EH (cell line): ENCODE measurements around the gene AADACL4.
"Not testable (repeated sequence)": the region's sequence is repeated elsewhere in the genome, so short reads cannot be mapped to it uniquely, and the experiment has no call there.

Source experiments
- DNase-seq: peaks from one replicate; pipeline ENCODE4 v3.0.0-alpha.2; 2015; ENCODE audit warnings: low read depth

Gene AADACL4

DNA sequence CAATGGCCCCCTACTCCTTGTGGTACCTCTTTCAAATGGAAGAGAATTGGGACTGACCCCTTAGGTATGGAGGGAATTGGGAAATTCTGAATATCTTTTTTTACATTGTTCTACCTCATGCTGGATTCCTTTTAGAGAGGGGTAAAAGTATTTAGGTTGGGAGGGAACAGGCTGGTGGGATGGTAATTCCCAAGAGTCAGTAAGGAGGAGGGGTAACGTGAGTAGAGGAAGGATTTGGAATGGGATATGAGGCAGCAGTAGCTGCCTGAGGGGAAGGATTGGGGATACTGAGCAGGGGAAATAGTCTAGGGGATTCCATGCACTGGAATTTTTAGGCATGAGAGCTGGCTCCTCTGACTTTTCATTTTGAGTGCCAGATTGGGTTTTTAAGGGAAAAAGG lies 68.2 kb downstream of the AADACL4 start:
- peak; percentile 41 for DNase-seq

DNA sequence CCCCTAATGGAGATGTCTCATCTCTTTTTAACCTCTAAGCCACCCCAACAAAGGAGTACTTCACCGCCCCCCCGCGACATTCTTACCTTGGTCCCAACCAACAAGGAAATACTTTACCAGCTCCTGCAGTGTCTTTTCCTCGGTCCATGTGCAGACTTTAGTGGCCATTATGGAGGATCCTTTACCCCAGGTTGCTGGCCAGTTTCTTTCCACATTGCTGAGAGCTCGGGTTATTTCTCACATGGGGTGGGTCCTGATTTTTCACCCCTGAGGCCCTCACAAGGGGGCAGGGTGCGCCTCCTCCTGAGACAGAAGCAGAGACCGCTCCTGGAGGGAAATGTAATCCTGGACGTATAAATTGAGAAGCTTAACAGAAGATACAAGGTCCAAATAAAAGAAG lies 69.0 kb downstream of the AADACL4 start:
- no peak for DNase-seq

DNA sequence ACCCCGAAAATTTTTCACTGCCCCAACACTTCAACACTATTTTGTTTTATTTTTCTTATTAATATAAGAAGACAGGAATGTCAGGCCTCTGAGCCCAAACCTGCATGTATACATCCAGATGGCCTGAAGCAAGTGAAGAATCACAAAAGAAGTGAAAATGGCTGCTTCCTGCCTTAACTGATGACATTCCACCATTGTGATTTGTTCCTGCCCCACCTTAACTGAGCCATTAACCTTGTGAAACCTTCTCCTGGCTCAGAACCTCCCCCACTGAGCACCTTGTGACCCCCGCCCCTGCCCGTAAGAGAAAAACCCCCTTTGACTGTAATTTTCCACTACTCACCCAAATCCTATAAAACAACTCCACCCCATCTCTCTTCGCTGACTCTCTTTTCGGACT lies 69.8 kb downstream of the AADACL4 start:
- DNase-seq: not testable (repeated sequence)

DNA sequence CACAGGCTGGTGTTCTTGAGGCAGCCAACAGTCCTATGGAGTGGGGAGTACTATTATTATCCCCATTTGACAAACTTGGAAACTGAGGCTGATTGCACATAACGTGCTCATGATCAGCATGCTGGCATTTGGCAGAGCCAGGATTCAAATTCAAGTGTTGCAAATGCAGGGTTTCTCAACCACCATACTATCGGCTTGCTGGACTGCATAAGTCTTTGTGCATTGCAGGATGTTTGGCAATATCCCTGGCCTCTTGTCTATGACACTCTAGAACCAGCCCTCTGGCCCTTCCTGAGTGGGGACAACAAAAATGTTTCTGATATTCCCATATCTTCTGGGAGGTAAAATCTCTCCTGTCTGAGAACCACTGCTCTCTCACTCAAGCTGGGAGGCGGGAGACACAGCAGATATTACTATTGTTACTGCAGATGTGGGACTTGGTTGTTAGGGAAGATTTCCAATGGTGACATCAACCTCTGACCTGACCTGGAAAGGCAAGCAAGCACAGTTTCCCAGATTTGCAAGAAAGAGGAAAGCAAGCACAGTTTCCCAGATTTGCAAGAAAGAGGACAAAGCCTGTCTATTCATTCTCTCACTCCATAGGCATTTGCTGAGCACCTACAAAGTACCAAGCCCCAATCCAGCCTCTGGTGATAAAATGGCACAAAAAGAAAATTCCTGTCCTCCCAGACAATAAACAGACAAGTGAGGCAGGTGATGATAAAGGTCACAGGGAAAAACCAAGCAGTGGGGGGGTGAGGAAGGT lies 71.0 kb downstream of the AADACL4 start:
- DNase-seq: no peak

DNA sequence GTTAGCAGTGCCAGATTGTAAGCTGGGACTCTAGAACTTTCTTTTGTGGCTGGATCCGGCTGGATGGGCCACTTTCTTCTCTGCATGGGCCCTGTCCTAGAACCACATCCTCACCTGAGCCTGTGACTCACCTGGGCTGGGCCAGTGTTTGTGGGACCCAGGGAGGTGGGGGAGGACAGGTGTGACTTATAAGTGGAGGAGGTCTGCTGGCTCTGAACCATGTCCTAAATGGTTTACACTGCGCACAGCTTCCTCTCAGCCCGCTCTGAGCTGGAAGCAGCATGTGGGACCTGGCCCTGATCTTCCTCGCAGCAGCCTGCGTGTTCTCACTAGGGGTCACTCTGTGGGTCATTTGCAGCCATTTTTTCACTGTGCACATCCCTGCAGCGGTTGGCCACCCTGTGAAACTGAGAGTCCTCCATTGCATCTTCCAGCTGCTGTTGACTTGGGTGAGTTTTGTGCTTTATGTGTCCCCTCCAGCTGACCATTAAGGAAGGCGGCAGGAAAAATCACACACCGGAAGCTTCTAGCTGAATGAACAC lies 72.1 kb downstream of the AADACL4 start, which contains the start of gene AADACL3:
TSS of gene AADACL3 (plus strand) at position 215 of the 542 bp plus-strand sequence. CDS start at position 282, 67 bp downstream.
- no peak for DNase-seq
